Spleen (tissue), 11 donors: Measurements from ENCODE around the gene HOTAIR. TPM values are rescaled to one million over a fixed set of nuclear protein-coding genes. Genes with fewer than 3 reads are reported as not detected.

Source experiments
- DNase-seq: peaks from one replicate; pipeline ENCODE4 v3.0.0-alpha.2; 2020
- H3K27ac ChIP-seq, 8 donors: fragments of 200-600 bp; sonication (generic) in 7 of 8; 1 replicate in 4 of 8; 2 replicates in 4 of 8; pipeline versions ENCODE4 v1.5.0 to v1.8.0; 2016 to 2021; ENCODE audit warnings: inconsistent platforms in 4 of 8, mild to moderate bottlenecking in 4 of 8, moderate library complexity in 1 of 8
- H3K27me3 ChIP-seq, 7 donors: fragments of 200-600 bp; sonication (generic) in 6 of 7; replicated peaks in 1 of 7; 1 replicate in 4 of 7; 2 replicates in 3 of 7; pipeline versions ENCODE4 v1.5.0 to v1.8.0; 2016 to 2021; ENCODE audit warnings: inconsistent platforms in 3 of 7, mild to moderate bottlenecking in 1 of 7
- H3K36me3 ChIP-seq, 6 donors: fragments of 200-600 bp; sonication (generic) in 5 of 6; 1 replicate in 4 of 6; 2 replicates in 2 of 6; pipeline versions ENCODE4 v1.5.0 to v1.8.0; 2016 to 2021; ENCODE audit warnings: inconsistent platforms in 2 of 6
- H3K4me1 ChIP-seq, 6 donors: fragments of 200-600 bp; sonication (generic) in 5 of 6; 1 replicate in 3 of 6; 2 replicates in 3 of 6; pipeline versions ENCODE4 v1.5.0 to v1.8.0; 2016 to 2021; ENCODE audit warnings: inconsistent platforms in 3 of 6
- H3K4me3 ChIP-seq, 8 donors: fragments of 200-600 bp; sonication (generic) in 7 of 8; 1 replicate in 4 of 8; 2 replicates in 4 of 8; pipeline versions ENCODE4 v1.5.0 to v1.8.0; 2016 to 2021; ENCODE audit warnings: inconsistent platforms in 4 of 8, mild to moderate bottlenecking in 4 of 8, moderate library complexity in 2 of 8
- H3K9me3 ChIP-seq, 8 donors: fragments of 200-600 bp; sonication (generic) in 7 of 8; 1 replicate in 4 of 8; 2 replicates in 4 of 8; pipeline versions ENCODE4 v1.5.0 to v1.8.0; 2016 to 2021; ENCODE audit warnings: inconsistent platforms in 4 of 8
- CTCF ChIP-seq, 11 experiments: fragments of 200-600 bp in 7 of 11; fragments of 450-650 bp in 4 of 11; sonication (generic) in 4 of 11; IDR thresholded peaks in 8 of 11; conservative IDR thresholded peaks in 3 of 11; 1 replicate in 7 of 11; 2 replicates in 4 of 11; pipeline versions ENCODE4 v1.4.0 to v1.8.0; 2016 to 2021; ENCODE audit warnings: antibody characterized with exemption in 11 of 11, inconsistent platforms in 4 of 11, mild to moderate bottlenecking in 1 of 11
- POLR2A ChIP-seq, 3 donors: fragments of 450-650 bp; IDR thresholded peaks; one replicate each; pipeline ENCODE4 v1.5.1; 2017; ENCODE audit warnings: antibody characterized with exemption in 3 of 3, mild to moderate bottlenecking in 1 of 3
- POLR2AphosphoS5 ChIP-seq, 3 donors: sonication (generic); formaldehyde crosslinking; IDR thresholded peaks; one replicate each; pipeline ENCODE4 v1.5.1; 2017; ENCODE audit warnings: antibody characterized with exemption in 3 of 3
- WGBS, 5 donors: extraction: QIAGEN DNeasy Blood & Tissue Kit in 3 of 5; methylation state at CpG; one replicate each; pipeline versions ENCODE4 v1.1.5 to v1.1.7; 2013 to 2018; 5-methylcytosine and 5-hydroxymethylcytosine counted together
- intact Hi-C: fragments of 100-400 bp; cut with DNase I; formaldehyde crosslinking; loops from one replicate; pipeline ENCODE4 v1.15.0; 2023; ENCODE audit warnings: low total_unique reads
- polyA plus RNA-seq, 3 donors: library from polyadenylated mRNA; stranded (reverse); fragments of 200-250 nt; gene quantifications; one replicate each; pipeline ENCODE4 v1.2.1, GENCODE V29; 2013
- total RNA-seq, 7 donors: library from RNA; depleted of rRNA in 3 of 7; stranded (reverse); fragments of >200 nt in 3 of 7; fragmentation: NEBNext Ultra II Directional in 4 of 7; extraction: Animal tissue kit (Norgen Biotek cat#: 25700) in 4 of 7; gene quantifications; one replicate each; pipeline versions ENCODE4 v1.1.0 to v1.2.1, GENCODE V29; 2016 to 2021
- donor health status: healthy with polysubstance abuse.
- donor health status: DM: no; HTN: no; CAD: no; lungs with moderate emphysema.
- donor health status: DM: no; HTN: no; CAD: no.
- donor health status: Bipolar disorder and iron deficiency.
- donor health status: healthy.
- donor health status: DM: no; HTN: no; CAD: no.
- donor health status: DM: yes; HTN: yes; CAD: no.

The HOTAIR gene
- total and polyA plus RNA-seq, 10 donors: not detected

GRCh38 chr12:53928054-53928835 lies 46.5 kb downstream of the HOTAIR start:
- DNase-seq: no peak
- Histone ChIP-seq H3K4me3 (no peak overlapping the region), H3K9me3 (no peaks in the 10 kb centered on the region), H3K4me1 (no peaks in the 10 kb centered on the region), H3K27me3 (peaks cover 3 to 100% (median 93%) of the 10 kb centered on the region in 7 donors), H3K27ac (no peak overlapping the region), H3K36me3 (no peaks in the 10 kb centered on the region)
- TF ChIP-seq POLR2A (IDR thresholded peaks at IDR 0.05) (no peak), POLR2AphosphoS5 (IDR thresholded peaks at IDR 0.05) (no peak), CTCF (IDR thresholded peaks at IDR 0.05 in 8 of 11, conservative IDR thresholded peaks at IDR 0.05 in 3 of 11) (no peak)
- WGBS, 5 donors: 4 to 13% (median 9%) methylated on average over 31 of the region's 31 CpGs
- intact Hi-C loops: no loop called here

- no peak overlapping the region for H3K27ac ChIP-seq
- no peaks in the 10 kb centered on the region for H3K9me3 ChIP-seq
- no peak for DNase-seq
- no peak for TF ChIP-seq CTCF (IDR thresholded peaks at IDR 0.05 in 8 of 11, conservative IDR thresholded peaks at IDR 0.05 in 3 of 11)
- TF ChIP-seq POLR2AphosphoS5 (IDR thresholded peaks at IDR 0.05): no peak
- no peak for TF ChIP-seq POLR2A (IDR thresholded peaks at IDR 0.05)
- no peaks in the 10 kb centered on the region for H3K36me3 ChIP-seq
- WGBS, 5 donors: 6 to 10% (median 6%) methylated on average over 36 to 45 of the region's 45 CpGs
- peaks cover 3 to 100% (median 96%) of the 10 kb centered on the region in 7 donors for H3K27me3 ChIP-seq
- H3K4me3 ChIP-seq: no peak overlapping the region
- no peaks in the 10 kb centered on the region for H3K4me1 ChIP-seq
- intact Hi-C loops: no loop called here
Measured at GRCh38 chr12:53927220-53928029, 47.3 kb downstream of the HOTAIR start.

GRCh38 chr12:53924521-53925405 lies 50.0 kb downstream of the HOTAIR start:
- peaks cover 0 to 98% (median 80%) of the 10 kb centered on the region in 7 donors for H3K27me3 ChIP-seq
- no peak for DNase-seq
- H3K4me3 ChIP-seq: no peak overlapping the region
- intact Hi-C loops: no loop called here
- H3K36me3 ChIP-seq: no peaks in the 10 kb centered on the region
- H3K27ac ChIP-seq: no peak overlapping the region
- TF ChIP-seq POLR2AphosphoS5 (IDR thresholded peaks at IDR 0.05) (no peak), POLR2A (IDR thresholded peaks at IDR 0.05) (no peak), CTCF (IDR thresholded peaks at IDR 0.05 in 8 of 11, conservative IDR thresholded peaks at IDR 0.05 in 3 of 11) (no peak)
- H3K4me1 ChIP-seq: no peaks in the 10 kb centered on the region
- 21 to 62% (median 44%) methylated on average over 2 of the region's 2 CpGs for WGBS, 5 donors
- H3K9me3 ChIP-seq: no peaks in the 10 kb centered on the region
